AG04450 (cell line): ENCODE data around the gene SLC13A4. TPM values are rescaled to one million over a fixed set of nuclear protein-coding genes. Genes with fewer than 3 reads are reported as not detected.
"Not testable (repeated sequence)": the region's sequence is repeated elsewhere in the genome, so short reads cannot be mapped to it uniquely, and the experiment has no call there.

Source experiments
- CTCF ChIA-PET: fragments of 300-600, 350-600 bp; formaldehyde crosslinking; extraction: SDS; loops from one replicate; lab custom pipeline; 2022; ENCODE audit warnings: antibody characterized with exemption, inconsistent platforms; lab: Charles Lee
- POLR2A ChIA-PET: fragments of 350-600 bp; formaldehyde crosslinking; extraction: SDS; loops from one replicate; lab custom pipeline; 2021; ENCODE audit warnings: antibody characterized with exemption, inconsistent platforms; lab: Yijun Ruan, JAX
- DNase-seq: peaks from one replicate; pipeline ENCODE4 v3.0.0-alpha.2; 2011; ENCODE audit warnings: low read depth, low spot score
- H3K27ac ChIP-seq: one replicate; pipeline ENCODE4 v1.5.1; 2012; ENCODE audit warnings: low read depth, low read length, control low read depth
- H3K27me3 ChIP-seq: one replicate; pipeline ENCODE4 v1.6.0; 2012; ENCODE audit warnings: low read length; ENCODE audit not compliant: control insufficient read depth, insufficient read depth
- H3K4me3 ChIP-seq: 2 replicates; pipeline ENCODE4 v1.5.1; 2011; ENCODE audit warnings: mild to moderate bottlenecking, low read depth, low read length, control low read depth
- H3K9me3 ChIP-seq: 2 replicates; pipeline ENCODE4 v1.5.1; 2012; ENCODE audit warnings: low read length; ENCODE audit not compliant: control insufficient read depth, insufficient read depth
- polyA plus RNA-seq: library from polyadenylated mRNA; depleted of rRNA; stranded (reverse); fragments of >200 nt; gene quantifications from 2 replicates; pipeline ENCODE4 v1.2.3, GENCODE V29; 2011
- TF ChIP-seq, protein P1 (sequence below): IDR thresholded peaks from 2 replicates; pipeline ENCODE4 v1.5.1; 2011; ENCODE audit warnings: low read depth, low read length, control low read depth, inconsistent platforms

Gene SLC13A4
- polyA plus RNA-seq, 1 experiment, result 0.09 TPM

DNA sequence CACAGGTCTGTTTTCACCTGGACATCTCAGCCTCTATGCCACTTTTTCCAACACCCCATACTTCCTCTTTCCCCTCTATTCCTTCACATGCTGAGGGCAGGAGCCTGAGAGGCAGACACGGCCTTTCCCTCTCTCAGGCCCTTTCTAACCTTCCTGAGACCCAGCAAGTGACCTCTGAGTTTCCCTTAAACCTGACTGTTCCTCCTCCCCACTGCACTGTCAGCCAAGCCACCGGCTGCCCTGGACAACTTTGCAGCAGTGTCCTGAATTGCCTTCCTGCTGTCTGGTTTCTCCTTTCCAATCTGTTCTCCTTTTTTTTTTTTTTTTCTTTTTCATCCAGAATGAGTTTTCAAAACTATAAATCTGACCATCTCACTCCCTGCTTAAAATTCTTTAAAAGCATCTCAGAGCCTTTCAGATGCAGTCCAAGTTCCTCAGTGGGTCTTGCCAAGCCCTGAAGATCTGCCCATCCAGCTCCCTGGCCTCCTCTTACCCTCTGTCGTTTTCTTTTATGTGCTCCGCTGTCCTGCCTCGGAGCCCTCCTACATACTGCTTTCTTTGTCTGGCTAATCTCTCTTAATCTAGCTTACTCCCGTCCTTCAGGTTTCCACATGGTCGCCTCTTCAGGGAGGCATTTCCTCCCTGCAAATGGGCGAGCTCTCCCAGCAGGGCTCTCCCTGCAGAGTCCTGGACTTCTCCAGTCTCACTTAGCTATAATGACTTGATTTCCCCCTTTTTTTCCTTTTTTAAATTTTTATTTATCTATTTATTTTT lies 30.5 kb downstream of the SLC13A4 start:
- POLR2A ChIA-PET, result no interaction called here
- Histone ChIP-seq H3K27ac (no peak overlapping the region), H3K9me3 (no peaks in the 10 kb centered on the region), H3K27me3 (no peaks in the 10 kb centered on the region), H3K4me3 (no peak overlapping the region)
- no peak for DNase-seq
- TF ChIP-seq, protein P1, sequence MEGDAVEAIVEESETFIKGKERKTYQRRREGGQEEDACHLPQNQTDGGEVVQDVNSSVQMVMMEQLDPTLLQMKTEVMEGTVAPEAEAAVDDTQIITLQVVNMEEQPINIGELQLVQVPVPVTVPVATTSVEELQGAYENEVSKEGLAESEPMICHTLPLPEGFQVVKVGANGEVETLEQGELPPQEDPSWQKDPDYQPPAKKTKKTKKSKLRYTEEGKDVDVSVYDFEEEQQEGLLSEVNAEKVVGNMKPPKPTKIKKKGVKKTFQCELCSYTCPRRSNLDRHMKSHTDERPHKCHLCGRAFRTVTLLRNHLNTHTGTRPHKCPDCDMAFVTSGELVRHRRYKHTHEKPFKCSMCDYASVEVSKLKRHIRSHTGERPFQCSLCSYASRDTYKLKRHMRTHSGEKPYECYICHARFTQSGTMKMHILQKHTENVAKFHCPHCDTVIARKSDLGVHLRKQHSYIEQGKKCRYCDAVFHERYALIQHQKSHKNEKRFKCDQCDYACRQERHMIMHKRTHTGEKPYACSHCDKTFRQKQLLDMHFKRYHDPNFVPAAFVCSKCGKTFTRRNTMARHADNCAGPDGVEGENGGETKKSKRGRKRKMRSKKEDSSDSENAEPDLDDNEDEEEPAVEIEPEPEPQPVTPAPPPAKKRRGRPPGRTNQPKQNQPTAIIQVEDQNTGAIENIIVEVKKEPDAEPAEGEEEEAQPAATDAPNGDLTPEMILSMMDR, result no peak
- CTCF ChIA-PET, result no interaction called here

DNA sequence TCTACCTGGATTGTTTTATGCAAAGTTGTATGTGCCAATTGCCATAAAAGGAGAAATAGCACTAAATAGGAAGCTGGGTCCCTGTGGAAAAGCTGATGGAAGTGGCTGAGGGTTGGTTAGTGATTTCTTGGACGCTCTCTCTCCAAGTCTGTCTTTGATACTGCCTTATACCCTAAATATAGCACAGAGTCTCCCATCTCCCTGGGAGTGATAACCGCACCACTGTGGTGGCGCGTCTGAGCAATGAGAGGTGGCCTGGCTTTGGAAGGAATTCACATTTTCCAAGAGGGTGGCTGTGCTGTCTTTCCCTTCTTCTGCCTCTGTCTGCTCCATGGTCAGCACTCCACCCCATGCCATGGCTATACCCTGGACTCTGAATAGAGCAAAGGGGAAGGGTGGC lies 34.4 kb downstream of the SLC13A4 start:
- H3K27me3 ChIP-seq, result no peaks in the 10 kb centered on the region
- ChIA-PET POLR2A (no interaction called here), CTCF (interaction anchor here (0.7 kb wide), 1 partner anchor 20 kb away, joined by 3 read pairs; no protein-coding TSS in a partner anchor)
- no peak for DNase-seq
- H3K9me3 ChIP-seq, result no peaks in the 10 kb centered on the region
- TF ChIP-seq, protein P1, result no peak
- H3K27ac ChIP-seq, result no peak overlapping the region
- H3K4me3 ChIP-seq, result no peak overlapping the region

DNA sequence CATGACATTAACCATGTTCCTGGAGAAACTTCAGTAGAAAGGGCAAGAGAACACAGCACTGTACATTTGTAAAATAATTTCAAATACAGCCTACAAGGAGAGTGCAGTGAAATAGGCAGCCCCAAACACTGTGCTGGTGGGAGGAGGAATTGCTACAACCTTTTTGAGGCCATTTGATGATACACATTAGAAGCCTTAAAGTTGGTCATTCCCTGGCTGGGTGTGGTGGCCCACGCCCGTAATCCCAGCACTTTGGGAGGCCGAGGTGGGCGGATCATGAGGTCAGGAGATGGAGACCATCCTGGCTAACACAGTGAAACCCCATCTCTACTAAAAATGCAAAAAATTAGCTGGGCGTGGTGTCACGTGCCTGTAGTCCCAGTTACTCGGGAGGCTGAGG lies 35.4 kb downstream of the SLC13A4 start:
- CTCF ChIA-PET, POLR2A ChIA-PET, H3K27ac ChIP-seq, H3K9me3 ChIP-seq, H3K27me3 ChIP-seq, DNase-seq, H3K4me3 ChIP-seq: not testable (repeated sequence)

DNA sequence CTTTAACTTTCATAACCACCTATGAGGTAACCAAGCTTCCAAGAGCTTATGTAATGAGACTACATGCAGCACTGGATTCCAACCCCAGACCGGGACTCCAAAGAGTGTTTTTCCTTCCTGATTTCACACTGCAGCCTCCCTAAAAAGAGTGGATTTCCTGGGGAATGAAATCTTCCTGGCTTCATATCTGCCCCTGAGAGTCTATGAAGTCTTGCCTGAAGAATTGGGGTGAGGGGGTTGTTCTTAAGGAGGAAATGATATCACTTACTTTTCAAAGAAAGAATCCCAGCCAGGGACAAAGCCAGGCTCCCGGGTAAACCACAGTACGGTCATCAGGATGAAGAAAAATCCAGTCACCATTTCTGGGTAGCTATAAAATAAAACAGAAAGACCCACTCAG lies 35.9 kb downstream of the SLC13A4 start:
- TF ChIP-seq, protein P1, result no peak
- Histone ChIP-seq H3K9me3 (no peaks in the 10 kb centered on the region), H3K27me3 (no peaks in the 10 kb centered on the region), H3K27ac (no peak overlapping the region), H3K4me3 (no peak overlapping the region)
- no peak for DNase-seq
- ChIA-PET POLR2A (no interaction called here), CTCF (no interaction called here)

DNA sequence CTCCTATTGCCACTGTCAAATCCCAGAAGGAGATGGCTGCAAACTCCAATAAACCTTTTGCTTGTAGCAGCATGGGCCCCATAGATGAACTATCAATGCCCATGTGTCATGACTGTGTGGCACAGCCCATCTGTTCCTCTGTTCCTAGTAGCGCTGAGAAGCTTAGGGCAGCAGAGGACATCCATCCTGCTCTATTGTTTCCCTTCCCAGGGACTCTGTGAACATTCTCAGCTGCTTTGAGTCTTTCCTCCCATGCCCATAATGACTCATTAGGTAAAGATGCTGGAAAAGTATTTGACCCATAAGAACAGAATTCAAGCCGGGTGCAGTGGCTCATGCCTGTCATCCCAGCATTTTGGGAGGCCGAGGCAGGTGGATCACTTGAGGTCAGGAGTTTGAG lies 37.4 kb downstream of the SLC13A4 start:
- no peak overlapping the region for H3K4me3 ChIP-seq
- DNase-seq, result peak; percentile 23
- H3K9me3 ChIP-seq, result no peaks in the 10 kb centered on the region
- H3K27me3 ChIP-seq, result no peaks in the 10 kb centered on the region
- TF ChIP-seq, protein P1, result no peak
- ChIA-PET CTCF (interaction anchor here (1.7 kb wide), 1 partner anchor 18 kb away, joined by 10 read pairs; no protein-coding TSS in a partner anchor), POLR2A (interaction anchor here (0.7 kb wide), 1 partner anchor 44 kb away, joined by 10 read pairs; no protein-coding TSS in a partner anchor)
- no peak overlapping the region for H3K27ac ChIP-seq
